Astrocyte of the cerebellum (primary cell): Measurements from ENCODE around the gene HSPE1.

ENCODE experiments used
- DNase-seq: peaks from one replicate; pipeline ENCODE4 v3.0.0-alpha.2; 2011; ENCODE audit warnings: low read depth
- H3K4me3 ChIP-seq: 2 replicates; pipeline ENCODE4 v1.5.1; 2011; ENCODE audit warnings: mild to moderate bottlenecking, low read depth, low read length, moderate library complexity
- in situ Hi-C: cut with HindIII; loops from 2 replicates; pipeline ENCODE4 v1.10.0; 2017; ENCODE audit warnings: low sequenced_read_pairs
- TF ChIP-seq, protein P1 (sequence below): IDR thresholded peaks from 2 replicates; pipeline ENCODE4 v1.5.1; 2012; ENCODE audit warnings: low read length, low read depth, moderate library complexity, mild to moderate bottlenecking; ENCODE audit errors: missing control alignments

The HSPE1 gene

DNA sequence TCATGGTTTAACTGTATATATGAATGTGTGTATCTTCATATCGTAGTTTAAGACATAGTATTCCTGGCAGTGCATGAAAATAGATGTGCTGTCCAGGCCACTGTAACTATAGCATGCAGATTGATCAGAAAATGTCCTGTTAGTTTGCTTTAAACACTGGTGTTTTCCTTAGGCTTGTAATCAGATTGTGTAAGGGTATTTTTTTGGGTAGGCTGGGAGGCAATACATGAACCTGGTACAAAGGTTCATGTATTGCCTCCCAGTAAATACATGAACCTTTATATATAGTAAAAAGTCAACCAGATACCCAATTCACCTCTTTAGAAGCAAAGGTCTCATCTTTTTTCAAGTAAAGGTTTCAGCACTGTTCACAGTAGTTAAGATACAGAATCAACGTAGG, 45.3 kb upstream of the HSPE1 start:
- TF ChIP-seq, protein P1, sequence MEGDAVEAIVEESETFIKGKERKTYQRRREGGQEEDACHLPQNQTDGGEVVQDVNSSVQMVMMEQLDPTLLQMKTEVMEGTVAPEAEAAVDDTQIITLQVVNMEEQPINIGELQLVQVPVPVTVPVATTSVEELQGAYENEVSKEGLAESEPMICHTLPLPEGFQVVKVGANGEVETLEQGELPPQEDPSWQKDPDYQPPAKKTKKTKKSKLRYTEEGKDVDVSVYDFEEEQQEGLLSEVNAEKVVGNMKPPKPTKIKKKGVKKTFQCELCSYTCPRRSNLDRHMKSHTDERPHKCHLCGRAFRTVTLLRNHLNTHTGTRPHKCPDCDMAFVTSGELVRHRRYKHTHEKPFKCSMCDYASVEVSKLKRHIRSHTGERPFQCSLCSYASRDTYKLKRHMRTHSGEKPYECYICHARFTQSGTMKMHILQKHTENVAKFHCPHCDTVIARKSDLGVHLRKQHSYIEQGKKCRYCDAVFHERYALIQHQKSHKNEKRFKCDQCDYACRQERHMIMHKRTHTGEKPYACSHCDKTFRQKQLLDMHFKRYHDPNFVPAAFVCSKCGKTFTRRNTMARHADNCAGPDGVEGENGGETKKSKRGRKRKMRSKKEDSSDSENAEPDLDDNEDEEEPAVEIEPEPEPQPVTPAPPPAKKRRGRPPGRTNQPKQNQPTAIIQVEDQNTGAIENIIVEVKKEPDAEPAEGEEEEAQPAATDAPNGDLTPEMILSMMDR: no peak
- no peak for DNase-seq
- peak overlapping the region; percentile 72 for H3K4me3 ChIP-seq
- in situ Hi-C loops: no loop called here

DNA sequence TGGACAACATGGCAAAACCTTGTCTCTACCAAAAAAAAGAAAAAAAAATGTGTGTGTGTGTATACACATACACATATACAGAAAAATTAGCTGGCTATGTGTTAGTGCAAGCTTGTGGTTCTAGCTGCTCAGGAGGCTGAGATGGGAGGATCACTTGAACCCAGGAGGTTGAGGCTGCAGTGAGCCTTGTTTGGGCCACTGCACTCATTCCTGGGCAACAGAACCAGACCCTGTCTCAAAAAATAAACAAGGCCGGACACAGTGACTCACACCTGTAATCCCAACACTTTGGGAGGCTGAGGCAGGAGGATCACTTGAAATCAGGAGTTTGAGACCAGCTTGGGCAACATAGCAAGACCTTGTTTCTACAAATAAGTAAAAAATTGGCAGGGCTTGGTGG, 44.8 kb upstream of the HSPE1 start:
- DNase-seq: no peak
- in situ Hi-C loops: no loop called here
- TF ChIP-seq, protein P1: no peak
- H3K4me3 ChIP-seq: no peak overlapping the region

DNA sequence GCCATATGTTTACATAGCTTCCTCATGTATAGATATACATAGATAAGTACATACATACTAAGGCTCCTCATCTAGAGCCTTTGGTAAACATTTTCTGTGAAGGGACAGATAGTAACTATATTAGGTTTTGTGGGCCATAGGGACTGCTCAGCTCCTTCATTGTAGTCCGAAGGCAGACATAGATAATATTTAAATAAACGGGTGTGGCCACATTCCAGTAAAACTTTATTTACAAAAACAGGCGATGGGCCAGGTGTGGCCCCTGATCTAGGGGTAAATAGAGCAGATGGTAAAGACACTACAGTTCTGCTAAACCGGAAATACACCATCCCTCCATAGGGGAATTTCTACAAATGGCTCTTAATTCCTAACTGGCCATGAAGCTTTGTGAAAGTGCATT, 39.5 kb upstream of the HSPE1 start:
- no peak for DNase-seq
- TF ChIP-seq, protein P1: no peak
- no peak overlapping the region for H3K4me3 ChIP-seq
- in situ Hi-C loops: no loop called here

DNA sequence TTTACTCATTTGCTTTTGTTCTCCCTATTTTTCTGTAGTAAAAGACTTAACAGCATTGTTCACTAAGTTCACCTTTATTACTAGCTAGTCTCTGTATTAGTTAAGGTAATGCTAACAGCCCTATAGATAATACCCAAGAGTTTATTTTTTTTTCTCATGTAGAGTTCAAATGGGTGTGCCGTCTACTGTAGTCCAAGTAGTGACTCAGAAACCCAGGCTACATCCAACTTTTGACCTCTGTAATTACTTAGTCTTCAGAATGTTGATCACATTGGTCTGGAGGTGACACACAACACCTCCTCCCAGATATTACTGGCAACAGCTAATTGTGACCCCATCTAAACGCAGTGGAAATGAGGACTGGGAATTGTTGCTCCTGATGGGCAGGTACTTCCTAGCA, 39.1 kb upstream of the HSPE1 start:
- in situ Hi-C loops: no loop called here
- TF ChIP-seq, protein P1: no peak
- no peak overlapping the region for H3K4me3 ChIP-seq
- DNase-seq: no peak

DNA sequence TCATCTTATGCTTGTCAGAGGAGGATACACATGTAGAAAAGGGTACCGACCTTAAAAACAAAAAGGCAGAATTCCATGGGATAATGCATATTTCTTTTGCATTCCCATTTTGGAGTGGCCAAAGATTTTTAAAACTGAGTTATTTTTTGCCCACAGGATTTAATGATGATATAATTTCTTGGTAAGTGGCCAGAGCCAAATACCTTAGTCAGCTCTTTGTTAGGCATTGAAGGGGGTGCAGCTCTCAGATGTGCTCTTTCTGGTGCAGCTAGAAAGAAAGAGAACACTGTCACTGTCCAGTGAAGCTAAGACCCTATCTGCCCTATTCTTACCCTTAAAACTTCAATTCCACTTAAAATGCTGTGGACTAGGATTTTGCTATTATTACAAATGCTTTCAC, 36.0 kb upstream of the HSPE1 start:
- DNase-seq: peak; percentile 24
- H3K4me3 ChIP-seq: no peak overlapping the region
- in situ Hi-C loops: no loop called here
- TF ChIP-seq, protein P1: no peak

DNA sequence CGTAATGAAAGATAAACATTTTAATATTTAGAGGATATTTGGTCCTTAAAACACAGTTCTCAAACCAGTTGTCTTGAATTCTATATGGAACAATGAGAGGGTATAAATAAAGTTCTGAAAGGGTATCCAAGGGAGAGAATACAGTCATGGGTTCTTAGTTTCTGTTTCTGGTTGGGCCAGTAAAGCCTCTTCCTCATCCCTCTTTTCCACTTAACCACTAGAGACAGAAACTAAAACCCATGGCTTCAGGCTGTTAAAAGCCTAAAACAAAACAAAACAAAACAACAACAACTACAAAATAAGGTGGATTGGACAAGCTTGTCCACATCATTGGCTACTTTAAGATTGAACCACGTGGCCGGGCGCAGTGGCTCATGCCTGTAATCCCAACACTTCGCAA, 28.0 kb upstream of the HSPE1 start:
- in situ Hi-C loops: no loop called here
- H3K4me3 ChIP-seq: no peak overlapping the region
- no peak for DNase-seq
- TF ChIP-seq, protein P1: no peak

DNA sequence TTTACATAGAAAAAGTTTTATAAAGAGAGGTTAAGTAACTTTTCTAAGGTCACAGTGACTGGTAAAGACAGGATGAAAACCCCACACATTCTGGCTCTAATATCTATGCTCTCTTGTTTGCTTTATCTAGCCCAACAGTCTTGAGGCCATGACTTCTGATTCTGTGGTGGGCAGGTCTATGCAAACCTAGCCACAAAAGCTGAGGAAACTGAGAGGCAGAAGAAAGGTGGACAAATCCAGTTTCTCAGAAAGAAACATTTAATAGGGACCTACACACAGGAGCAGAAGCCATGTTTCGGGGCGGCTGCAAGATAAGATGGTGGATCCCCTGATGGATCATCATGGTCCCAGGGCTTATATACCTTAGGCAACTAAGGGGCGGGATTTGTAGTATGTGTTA, 22.4 kb upstream of the HSPE1 start:
- no peak overlapping the region for H3K4me3 ChIP-seq
- in situ Hi-C loops: loop anchor here (5.0 kb wide), 1 partner anchor 70 kb away; no protein-coding TSS in a partner anchor

More for the DNA sequence above, 22.4 kb upstream of the HSPE1 start:
- DNase-seq: no peak
- TF ChIP-seq, protein P1: no peak
